GM12892 (cell line): ENCODE measurements around the gene TMEM201.

Source experiments
- POLR2A ChIP-seq: IDR thresholded peaks from 2 replicates; pipeline ENCODE4 v1.6.1; 2011; ENCODE audit warnings: low read depth, low read length, control low read depth
- POLR2AphosphoS5 ChIP-seq: IDR thresholded peaks from 2 replicates; pipeline ENCODE4 v1.6.1; 2011; ENCODE audit warnings: low read depth, low read length, control low read depth

DNA sequence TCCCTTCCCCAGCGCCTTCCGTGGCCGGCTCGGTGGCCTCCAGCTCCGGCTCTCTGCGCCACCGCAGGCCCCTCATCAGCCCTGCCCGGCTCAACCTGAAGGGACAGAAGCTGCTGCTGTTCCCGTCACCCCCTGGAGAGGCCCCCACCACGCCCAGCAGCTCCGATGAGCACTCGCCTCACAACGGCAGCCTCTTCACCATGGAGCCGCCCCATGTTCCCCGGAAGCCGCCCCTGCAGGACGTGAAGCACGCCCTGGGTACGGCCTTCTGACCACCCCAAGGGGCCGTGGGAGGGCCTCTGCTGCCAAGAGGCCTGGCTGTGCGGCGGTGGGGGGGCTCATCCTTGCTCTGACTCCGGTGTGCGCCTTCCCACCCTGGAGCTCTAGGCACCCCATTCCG is 21.8 kb downstream of the TMEM201 start:
- TF ChIP-seq POLR2A (no peak), POLR2AphosphoS5 (no peak)
